HL-60 (cell line): Measurements from ENCODE around the gene MYH11.

Experiments
- SPI1 ChIP-seq: IDR thresholded peaks from 2 replicates; pipeline ENCODE4 v1.6.1; 2012; ENCODE audit warnings: low read depth, mild to moderate bottlenecking, borderline replicate concordance
- TF ChIP-seq, protein P1 (sequence below): IDR thresholded peaks from one replicate; pipeline ENCODE4 v1.5.1; 2011; ENCODE audit warnings: low read length, control low read depth, inconsistent platforms; ENCODE audit not compliant: insufficient read depth
- TF ChIP-seq, protein P2 (sequence below): IDR thresholded peaks from 2 replicates; pipeline ENCODE4 v1.6.1; 2012; ENCODE audit warnings: low read depth; ENCODE audit not compliant: insufficient replicate concordance

DNA sequence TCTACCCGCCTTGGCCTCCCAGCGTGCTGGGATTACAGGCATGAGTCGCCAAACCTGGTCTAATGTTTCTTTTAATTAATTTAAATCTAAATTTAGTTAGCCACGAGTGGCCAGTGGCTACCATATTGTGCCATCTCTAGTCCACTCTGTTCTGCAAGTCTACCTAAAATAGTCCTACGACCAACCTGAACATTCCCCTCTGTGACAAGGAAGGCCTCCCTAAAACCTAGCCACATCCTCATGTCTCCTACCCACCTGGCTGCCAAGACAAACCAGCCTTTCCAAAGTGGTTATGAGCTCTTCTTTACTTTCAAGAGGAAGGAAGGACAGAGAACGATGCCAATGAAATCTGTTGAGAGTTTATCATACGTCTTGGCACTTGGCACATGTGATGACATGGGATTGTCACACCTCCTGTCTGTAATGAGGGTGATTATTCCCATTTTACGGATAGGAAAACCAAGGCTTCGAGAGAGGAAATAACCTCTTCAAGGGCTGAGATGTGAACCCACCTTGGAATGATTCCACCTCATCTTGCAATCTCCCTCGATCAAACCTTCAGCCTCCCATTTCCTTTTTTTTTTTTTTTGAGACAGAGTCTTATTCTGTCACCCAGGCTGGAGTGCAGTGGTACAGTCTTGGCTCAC lies 19.7 kb downstream of the MYH11 start:
- TF ChIP-seq, protein P1, sequence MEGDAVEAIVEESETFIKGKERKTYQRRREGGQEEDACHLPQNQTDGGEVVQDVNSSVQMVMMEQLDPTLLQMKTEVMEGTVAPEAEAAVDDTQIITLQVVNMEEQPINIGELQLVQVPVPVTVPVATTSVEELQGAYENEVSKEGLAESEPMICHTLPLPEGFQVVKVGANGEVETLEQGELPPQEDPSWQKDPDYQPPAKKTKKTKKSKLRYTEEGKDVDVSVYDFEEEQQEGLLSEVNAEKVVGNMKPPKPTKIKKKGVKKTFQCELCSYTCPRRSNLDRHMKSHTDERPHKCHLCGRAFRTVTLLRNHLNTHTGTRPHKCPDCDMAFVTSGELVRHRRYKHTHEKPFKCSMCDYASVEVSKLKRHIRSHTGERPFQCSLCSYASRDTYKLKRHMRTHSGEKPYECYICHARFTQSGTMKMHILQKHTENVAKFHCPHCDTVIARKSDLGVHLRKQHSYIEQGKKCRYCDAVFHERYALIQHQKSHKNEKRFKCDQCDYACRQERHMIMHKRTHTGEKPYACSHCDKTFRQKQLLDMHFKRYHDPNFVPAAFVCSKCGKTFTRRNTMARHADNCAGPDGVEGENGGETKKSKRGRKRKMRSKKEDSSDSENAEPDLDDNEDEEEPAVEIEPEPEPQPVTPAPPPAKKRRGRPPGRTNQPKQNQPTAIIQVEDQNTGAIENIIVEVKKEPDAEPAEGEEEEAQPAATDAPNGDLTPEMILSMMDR, result no peak
- no peak for TF ChIP-seq SPI1
- TF ChIP-seq, protein P2, sequence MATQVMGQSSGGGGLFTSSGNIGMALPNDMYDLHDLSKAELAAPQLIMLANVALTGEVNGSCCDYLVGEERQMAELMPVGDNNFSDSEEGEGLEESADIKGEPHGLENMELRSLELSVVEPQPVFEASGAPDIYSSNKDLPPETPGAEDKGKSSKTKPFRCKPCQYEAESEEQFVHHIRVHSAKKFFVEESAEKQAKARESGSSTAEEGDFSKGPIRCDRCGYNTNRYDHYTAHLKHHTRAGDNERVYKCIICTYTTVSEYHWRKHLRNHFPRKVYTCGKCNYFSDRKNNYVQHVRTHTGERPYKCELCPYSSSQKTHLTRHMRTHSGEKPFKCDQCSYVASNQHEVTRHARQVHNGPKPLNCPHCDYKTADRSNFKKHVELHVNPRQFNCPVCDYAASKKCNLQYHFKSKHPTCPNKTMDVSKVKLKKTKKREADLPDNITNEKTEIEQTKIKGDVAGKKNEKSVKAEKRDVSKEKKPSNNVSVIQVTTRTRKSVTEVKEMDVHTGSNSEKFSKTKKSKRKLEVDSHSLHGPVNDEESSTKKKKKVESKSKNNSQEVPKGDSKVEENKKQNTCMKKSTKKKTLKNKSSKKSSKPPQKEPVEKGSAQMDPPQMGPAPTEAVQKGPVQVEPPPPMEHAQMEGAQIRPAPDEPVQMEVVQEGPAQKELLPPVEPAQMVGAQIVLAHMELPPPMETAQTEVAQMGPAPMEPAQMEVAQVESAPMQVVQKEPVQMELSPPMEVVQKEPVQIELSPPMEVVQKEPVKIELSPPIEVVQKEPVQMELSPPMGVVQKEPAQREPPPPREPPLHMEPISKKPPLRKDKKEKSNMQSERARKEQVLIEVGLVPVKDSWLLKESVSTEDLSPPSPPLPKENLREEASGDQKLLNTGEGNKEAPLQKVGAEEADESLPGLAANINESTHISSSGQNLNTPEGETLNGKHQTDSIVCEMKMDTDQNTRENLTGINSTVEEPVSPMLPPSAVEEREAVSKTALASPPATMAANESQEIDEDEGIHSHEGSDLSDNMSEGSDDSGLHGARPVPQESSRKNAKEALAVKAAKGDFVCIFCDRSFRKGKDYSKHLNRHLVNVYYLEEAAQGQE, result no peak
